Transverse colon (tissue), 4 donors: ENCODE data around the gene OSM. TPM values are rescaled to one million over a fixed set of nuclear protein-coding genes. Genes with fewer than 3 reads are reported as not detected.

Source experiments
- DNase-seq: peaks from one replicate; pipeline ENCODE4 v3.0.0-alpha.2; 2019
- H3K27ac ChIP-seq, 4 donors: fragments of 200-600 bp; sonication (generic); 2 replicates each; pipeline ENCODE4 v1.5.1; 2016 to 2018; ENCODE audit warnings: inconsistent platforms in 4 of 4
- H3K27me3 ChIP-seq: fragments of 200-600 bp; sonication (generic); 2 replicates; pipeline ENCODE4 v1.5.1; 2017; ENCODE audit warnings: inconsistent platforms
- H3K36me3 ChIP-seq, 4 donors: fragments of 200-600 bp; sonication (generic); 2 replicates each; pipeline ENCODE4 v1.5.1; 2017 to 2019; ENCODE audit warnings: inconsistent platforms in 4 of 4
- H3K4me1 ChIP-seq, 4 donors: fragments of 200-600 bp; sonication (generic); 2 replicates each; pipeline ENCODE4 v1.5.1; 2017 to 2020; ENCODE audit warnings: inconsistent platforms in 4 of 4
- H3K4me3 ChIP-seq, 4 donors: fragments of 200-600 bp; sonication (generic); 1 replicate in 1 of 4; 2 replicates in 3 of 4; pipeline versions ENCODE4 v1.5.1 to v1.6.1; 2017 to 2019; ENCODE audit warnings: inconsistent platforms in 4 of 4
- H3K9me3 ChIP-seq, 2 donors: fragments of 200-600 bp; sonication (generic); 2 replicates each; pipeline ENCODE4 v1.5.1; 2017 to 2019; ENCODE audit warnings: inconsistent platforms in 2 of 2
- CTCF ChIP-seq, 5 experiments: fragments of 200-600 bp in 3 of 5; fragments of 450-650 bp in 2 of 5; sonication (generic) in 3 of 5; IDR thresholded peaks; 1 replicate in 2 of 5; 2 replicates in 3 of 5; pipeline ENCODE4 v1.5.1; 2016 to 2017; ENCODE audit warnings: antibody characterized with exemption in 5 of 5, inconsistent platforms in 3 of 5, mild to moderate bottlenecking in 2 of 5, moderate library complexity in 1 of 5
- EP300 ChIP-seq: sonication (generic); formaldehyde crosslinking; IDR thresholded peaks from one replicate; pipeline ENCODE4 v1.6.1; 2017; ENCODE audit warnings: antibody characterized with exemption, low read depth
- POLR2A ChIP-seq: fragments of 450-650 bp; IDR thresholded peaks from one replicate; pipeline ENCODE4 v1.6.1; 2016; ENCODE audit warnings: antibody characterized with exemption, mild to moderate bottlenecking, moderate library complexity
- POLR2AphosphoS5 ChIP-seq, 3 donors: sonication (generic); formaldehyde crosslinking; IDR thresholded peaks; one replicate each; pipeline ENCODE4 v1.6.1; 2016; ENCODE audit warnings: antibody characterized with exemption in 3 of 3
- WGBS, 2 donors: methylation state at CpG; one replicate each; pipeline ENCODE4 v1.1.5; 2018; ENCODE audit warnings: low coverage in 1 of 2; 5-methylcytosine and 5-hydroxymethylcytosine counted together
- in situ Hi-C, 4 donors: fragments of 200-750 bp; cut with MboI; loops; one replicate each; pipeline versions ENCODE4 v1.15.0 to v1.15.1; 2017; ENCODE audit warnings: low sequenced_read_pairs in 3 of 4, low pct_ligation_motif_present in 1 of 4, low pct_unique_long_range_greater_than_20kb in 1 of 4
- intact Hi-C: fragments of 100-400 bp; cut with DNase I; formaldehyde crosslinking; loops from one replicate; pipeline ENCODE4 v1.15.1; 2023; ENCODE audit warnings: low total_unique reads
- total RNA-seq, 4 donors: library from RNA; depleted of rRNA; stranded (reverse); fragments of >200 nt; gene quantifications; one replicate each; pipeline ENCODE4 v1.1.0, GENCODE V29; 2016

Gene OSM
- total RNA-seq, 4 donors from 2014 or later: not detected

DNA sequence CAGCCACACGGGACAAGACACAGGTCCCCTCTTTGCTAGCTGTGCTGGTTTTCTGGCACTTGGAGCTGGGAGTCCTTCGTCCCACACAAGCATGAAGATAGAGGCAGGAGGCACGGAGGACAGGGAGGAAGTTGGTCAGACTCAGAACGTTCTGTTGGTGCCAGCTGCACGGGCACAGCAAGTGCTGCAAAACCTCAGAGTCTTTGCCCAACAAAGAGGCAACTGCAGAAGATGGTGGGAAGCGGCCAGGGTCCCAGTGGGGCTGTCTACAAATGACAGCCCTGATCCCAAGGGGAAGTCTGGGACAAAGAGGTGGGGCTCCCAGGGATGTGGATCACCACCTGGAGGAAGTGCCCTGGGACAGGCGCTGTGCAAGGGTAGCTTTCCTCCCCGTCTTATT is 9.4 kb upstream of the OSM start:
- Histone ChIP-seq H3K36me3 (no peaks in the 10 kb centered on the region), H3K27ac (no peak overlapping the region), H3K4me1 (peaks cover 6 to 14% (median 9%) of the 10 kb centered on the region in 4 donors), H3K9me3 (no peaks in the 10 kb centered on the region), H3K27me3 (no peaks in the 10 kb centered on the region), H3K4me3 (no peak overlapping the region)
- intact Hi-C loops: no loop called here
- no peak for DNase-seq
- TF ChIP-seq EP300: no peak
- TF ChIP-seq POLR2A: no peak
- TF ChIP-seq POLR2AphosphoS5 (IDR thresholded peaks at IDR 0.05): no peak
- no peak for TF ChIP-seq CTCF (IDR thresholded peaks at IDR 0.05)
- 68% methylated on average over 8 of the region's 8 CpGs; no CpG with 5 or more reads in 1 of the 2 donors for WGBS, 2 donors
- in situ Hi-C loops: loop anchor here in 1 of 4 donors (25.0 kb wide), 1 partner anchor 111 kb away; the partner anchor contains the start of genes RNF215 and SEC14L2

DNA sequence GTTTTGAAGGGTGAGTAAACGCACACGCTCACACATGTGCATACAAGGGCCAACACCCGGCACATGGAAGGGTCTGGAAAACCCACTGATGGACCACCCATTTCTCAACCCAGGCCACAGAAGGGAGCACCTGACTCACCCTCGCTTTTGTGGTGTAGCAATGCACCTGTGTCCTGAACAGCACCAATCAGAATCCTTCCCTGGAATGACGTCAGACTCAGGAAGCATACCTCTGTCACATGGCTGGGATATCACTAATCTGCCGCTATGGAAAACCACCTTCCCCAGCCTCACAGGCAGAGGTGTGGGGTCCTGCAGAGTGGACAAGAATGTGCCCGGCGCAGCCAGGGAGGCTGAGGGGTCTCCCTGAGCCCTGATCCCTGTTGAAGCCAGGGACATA is 9.0 kb upstream of the OSM start:
- intact Hi-C loops: no loop called here
- Histone ChIP-seq H3K4me1 (peaks cover 6 to 14% (median 9%) of the 10 kb centered on the region in 4 donors), H3K27me3 (no peaks in the 10 kb centered on the region), H3K27ac (no peak overlapping the region), H3K9me3 (no peaks in the 10 kb centered on the region), H3K4me3 (no peak overlapping the region), H3K36me3 (no peaks in the 10 kb centered on the region)
- WGBS, 2 donors: 71% methylated on average over 8 of the region's 8 CpGs; no CpG with 5 or more reads in 1 of the 2 donors
- no peak for DNase-seq
- in situ Hi-C loops: loop anchor here in 1 of 4 donors (25.0 kb wide), 1 partner anchor 112 kb away; the partner anchor contains the start of genes RNF215 and SEC14L2
- TF ChIP-seq EP300: no peak
- TF ChIP-seq POLR2AphosphoS5 (IDR thresholded peaks at IDR 0.05): no peak
- no peak for TF ChIP-seq POLR2A

DNA sequence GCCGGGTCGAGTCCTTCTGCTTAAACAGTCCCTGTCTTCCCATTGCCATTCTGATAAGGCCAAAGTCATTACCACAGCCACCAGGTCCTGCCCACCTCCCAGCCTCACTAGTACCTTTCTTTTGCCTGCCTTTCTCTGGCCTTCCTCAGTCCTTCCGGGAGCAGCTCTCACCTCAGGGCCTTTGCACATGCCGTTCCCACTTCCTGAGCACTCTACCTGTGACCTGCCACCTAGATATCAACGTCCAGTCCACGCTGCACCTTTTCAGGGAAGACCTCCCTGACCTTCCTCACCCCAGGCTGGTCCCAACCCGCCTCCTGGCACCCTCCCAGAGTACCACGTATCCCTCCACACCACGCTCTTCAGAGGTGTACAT is 7.8 kb upstream of the OSM start:
- intact Hi-C loops (no loop called here), in situ Hi-C loops (no loop called here)
- H3K27me3 ChIP-seq: no peaks in the 10 kb centered on the region
- no peaks in the 10 kb centered on the region for H3K9me3 ChIP-seq
- peaks cover 5 to 14% (median 8%) of the 10 kb centered on the region in 4 donors for H3K4me1 ChIP-seq
- no peak for TF ChIP-seq EP300
- TF ChIP-seq CTCF (IDR thresholded peaks at IDR 0.05): no peak
- no peak for TF ChIP-seq POLR2AphosphoS5 (IDR thresholded peaks at IDR 0.05)
- TF ChIP-seq POLR2A: no peak
- no peaks in the 10 kb centered on the region for H3K36me3 ChIP-seq
- no peak for DNase-seq
- no peak overlapping the region for H3K27ac ChIP-seq
- no peak overlapping the region for H3K4me3 ChIP-seq
- 90 to 100% methylated on average over 3 to 9 of the region's 9 CpGs for WGBS, 2 donors

DNA sequence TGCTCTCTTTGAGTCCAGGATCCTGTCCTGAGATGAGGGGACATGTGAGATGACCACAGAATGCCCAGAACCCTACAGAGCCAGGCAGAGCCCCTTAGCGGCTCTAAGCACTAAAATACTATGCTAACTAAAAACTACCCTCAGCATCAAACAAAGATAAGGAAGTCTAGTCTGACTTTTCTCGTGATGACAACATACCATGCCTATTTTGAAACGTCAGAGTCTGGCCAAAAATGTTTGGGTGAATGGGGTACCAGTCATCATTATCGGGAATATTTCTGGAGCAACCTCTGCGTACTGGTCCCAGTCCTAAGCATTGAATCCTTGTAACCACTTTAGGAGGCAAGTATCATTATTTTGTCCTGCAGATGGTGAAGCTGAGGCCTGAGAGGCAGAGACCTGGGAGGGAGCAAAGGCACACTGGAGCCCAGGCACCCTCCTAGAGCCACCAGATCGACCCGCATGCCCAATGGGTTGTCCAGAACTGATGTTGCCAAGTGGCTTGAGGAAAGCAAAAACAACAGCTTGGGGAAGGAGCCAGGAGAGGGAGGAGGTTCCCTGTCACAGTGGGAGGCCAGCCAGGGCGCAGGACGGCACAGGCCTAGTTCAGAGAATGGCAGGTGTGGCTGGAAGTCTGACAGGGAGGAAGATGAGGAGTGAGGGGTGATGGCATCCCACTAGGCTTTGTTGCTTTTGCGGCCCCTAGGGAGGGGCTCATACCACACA is 7.2 kb upstream of the OSM start:
- H3K4me1 ChIP-seq: peaks cover 5 to 14% (median 8%) of the 10 kb centered on the region in 4 donors
- intact Hi-C loops (no loop called here), in situ Hi-C loops (no loop called here)
- H3K27me3 ChIP-seq: no peaks in the 10 kb centered on the region
- H3K4me3 ChIP-seq: no peak overlapping the region
- no peaks in the 10 kb centered on the region for H3K9me3 ChIP-seq
- WGBS, 2 donors: 62% methylated on average over 10 of the region's 10 CpGs; no CpG with 5 or more reads in 1 of the 2 donors
- no peak for DNase-seq
- TF ChIP-seq POLR2A: no peak
- no peak for TF ChIP-seq EP300
- H3K27ac ChIP-seq: no peak overlapping the region
- no peaks in the 10 kb centered on the region for H3K36me3 ChIP-seq

- no peak for DNase-seq
- Histone ChIP-seq H3K27me3 (no peaks in the 10 kb centered on the region), H3K36me3 (no peaks in the 10 kb centered on the region), H3K27ac (no peak overlapping the region), H3K4me1 (peaks cover 2 to 7% (median 4%) of the 10 kb centered on the region in 4 donors), H3K9me3 (no peaks in the 10 kb centered on the region), H3K4me3 (no peak overlapping the region)
- TF ChIP-seq POLR2A (no peak), EP300 (no peak), CTCF (IDR thresholded peaks at IDR 0.05) (no peak), POLR2AphosphoS5 (IDR thresholded peaks at IDR 0.05) (no peak)
- WGBS, 2 donors: 74 to 82% methylated on average over 4 to 16 of the region's 16 CpGs
- in situ Hi-C loops: no loop called here
- intact Hi-C loops: no loop called here
Observed at GRCh38 chr22:30272781-30273601, 6.3 kb upstream of the OSM start.
